ENCODE measurements around the gene FAM47B.

DNA sequence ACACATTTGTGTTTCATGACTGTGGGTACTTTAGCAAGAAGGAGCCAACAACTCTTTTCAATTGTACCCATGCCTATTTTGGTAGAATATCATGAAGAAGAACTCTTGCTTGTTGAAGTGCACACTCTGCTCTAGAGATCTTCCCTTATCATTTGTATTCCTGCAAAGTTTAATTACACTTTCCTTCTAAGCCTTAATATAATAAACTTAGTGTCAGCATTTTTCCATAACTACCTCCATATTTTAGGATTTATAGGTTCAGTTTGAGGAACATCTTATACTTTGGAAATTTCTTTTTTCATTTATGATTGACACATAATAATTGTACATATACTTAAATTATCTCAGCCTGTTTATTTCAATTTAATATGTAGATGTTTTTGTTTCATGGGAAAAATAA lies 19.1 kb downstream of the FAM47B start:
- TF ChIP-seq, protein P1, sequence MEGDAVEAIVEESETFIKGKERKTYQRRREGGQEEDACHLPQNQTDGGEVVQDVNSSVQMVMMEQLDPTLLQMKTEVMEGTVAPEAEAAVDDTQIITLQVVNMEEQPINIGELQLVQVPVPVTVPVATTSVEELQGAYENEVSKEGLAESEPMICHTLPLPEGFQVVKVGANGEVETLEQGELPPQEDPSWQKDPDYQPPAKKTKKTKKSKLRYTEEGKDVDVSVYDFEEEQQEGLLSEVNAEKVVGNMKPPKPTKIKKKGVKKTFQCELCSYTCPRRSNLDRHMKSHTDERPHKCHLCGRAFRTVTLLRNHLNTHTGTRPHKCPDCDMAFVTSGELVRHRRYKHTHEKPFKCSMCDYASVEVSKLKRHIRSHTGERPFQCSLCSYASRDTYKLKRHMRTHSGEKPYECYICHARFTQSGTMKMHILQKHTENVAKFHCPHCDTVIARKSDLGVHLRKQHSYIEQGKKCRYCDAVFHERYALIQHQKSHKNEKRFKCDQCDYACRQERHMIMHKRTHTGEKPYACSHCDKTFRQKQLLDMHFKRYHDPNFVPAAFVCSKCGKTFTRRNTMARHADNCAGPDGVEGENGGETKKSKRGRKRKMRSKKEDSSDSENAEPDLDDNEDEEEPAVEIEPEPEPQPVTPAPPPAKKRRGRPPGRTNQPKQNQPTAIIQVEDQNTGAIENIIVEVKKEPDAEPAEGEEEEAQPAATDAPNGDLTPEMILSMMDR (IDR thresholded peaks at IDR 0.05), result no peak
- no peak for TF ChIP-seq POLR2AphosphoS5 (IDR thresholded peaks at IDR 0.05)
